HCT116 (cell line): ENCODE measurements around the gene FLT4. TPM values are rescaled to one million over a fixed set of nuclear protein-coding genes. Genes with fewer than 3 reads are reported as not detected.

Experiments
- ATAC-seq: fragments of 200-7000 bp; cut with Tn5 transposase; 2 replicates; pipeline ENCODE4 v1.9.1; 2020; ENCODE audit warnings: mild to moderate bottlenecking, moderate library complexity
- BruUV-seq: library from RNA; stranded (reverse); fragments of 400-500 nt; replicated peaks from 2 replicates; lab custom pipeline; 2021; lab: Mats Ljungman, UMichigan
- CTCF ChIA-PET: fragments of 300-600 bp; sonication (Branson Sonifier 250); formaldehyde crosslinking; loops from one replicate; lab custom pipeline; 2021; ENCODE audit warnings: antibody characterized with exemption; lab: Charles Lee
- POLR2A ChIA-PET: fragments of 300-600, 350-600 bp; sonication (Branson Sonifier 250); formaldehyde crosslinking; loops from one replicate; lab custom pipeline; 2021; ENCODE audit warnings: antibody characterized with exemption; lab: Charles Lee
- RAD21 ChIA-PET, 2 experiments: fragments of 300-600 bp; sonication (Branson Sonifier 250); formaldehyde crosslinking; loops; one replicate each; lab custom pipeline; 2023; ENCODE audit warnings: low total read pairs in 2 of 2; ENCODE audit not compliant: uncharacterized antibody in 2 of 2, unreplicated experiment in 2 of 2, low non-redundant PET in 1 of 2; lab: Charles Lee
- DNase-seq: peaks from one replicate; pipeline ENCODE4 v3.0.0-alpha.2; 2010; ENCODE audit warnings: low read depth, low spot score
- H2AFZ ChIP-seq: fragments of 200-600 bp; shearing (Covaris generic), sonication (generic); 2 replicates; pipeline ENCODE4 v1.6.1; 2017; ENCODE audit warnings: low read depth, mixed run types, mixed read lengths, antibody characterized with exemption, low read length; ENCODE audit not compliant: poor library complexity, severe bottlenecking
- H3K27ac ChIP-seq: 2 replicates; pipeline ENCODE4 v1.5.1; 2012; ENCODE audit warnings: low read depth, low read length
- H3K27me3 ChIP-seq: fragments of 200-600 bp; sonication (generic); 2 replicates; pipeline ENCODE4 v1.6.1; 2016; ENCODE audit warnings: mixed run types, low read length, mixed read lengths; ENCODE audit not compliant: insufficient read depth
- H3K36me3 ChIP-seq, 2 experiments: fragments of 200-500 bp in 1 of 2; fragments of 200-600 bp in 1 of 2; sonication (Bioruptor generic) in 1 of 2; sonication (generic) in 1 of 2; 2 replicates each; pipeline versions ENCODE4 v1.5.1 to v1.6.1; 2014 to 2016; ENCODE audit warnings: low read length in 2 of 2, inconsistent platforms in 1 of 2, mixed read lengths in 1 of 2, mixed run types in 1 of 2; ENCODE audit not compliant: insufficient read depth in 2 of 2, control insufficient read depth in 1 of 2
- H3K4me1 ChIP-seq, 2 experiments: fragments of 200-600 bp in 1 of 2; sonication (generic) in 1 of 2; 2 replicates each; pipeline versions ENCODE4 v1.5.1 to v1.6.1; 2012 to 2017; ENCODE audit warnings: low read length in 2 of 2, inconsistent platforms in 1 of 2, mild to moderate bottlenecking in 1 of 2, mixed read lengths in 1 of 2, mixed run types in 1 of 2, moderate library complexity in 1 of 2; ENCODE audit not compliant: insufficient read depth in 2 of 2, control insufficient read depth in 1 of 2
- H3K4me2 ChIP-seq: fragments of 200-600 bp; sonication (generic); 2 replicates; pipeline ENCODE4 v1.6.1; 2017; ENCODE audit warnings: mixed run types, low read length, mixed read lengths
- H3K4me3 ChIP-seq, 2 experiments: fragments of 200-600 bp in 1 of 2; sonication (generic) in 1 of 2; replicated peaks in 1 of 2; 2 replicates each; pipeline ENCODE4 v1.5.1; 2011 to 2016; ENCODE audit warnings: low read length in 2 of 2, control low read depth in 1 of 2, low read depth in 1 of 2, mild to moderate bottlenecking in 1 of 2, mixed read lengths in 1 of 2, mixed run types in 1 of 2
- H3K79me2 ChIP-seq: fragments of 200-600 bp; sonication (generic); 2 replicates; pipeline ENCODE4 v1.6.1; 2017; ENCODE audit warnings: mild to moderate bottlenecking, mixed run types, low read length, moderate library complexity, mixed read lengths; ENCODE audit not compliant: insufficient read depth
- H3K9ac ChIP-seq: fragments of 200-600 bp; sonication (generic); 2 replicates; pipeline ENCODE4 v1.6.1; 2016; ENCODE audit warnings: low read length, mixed read lengths
- H3K9me2 ChIP-seq: fragments of 200-600 bp; sonication (generic), shearing (Covaris generic); 2 replicates; pipeline ENCODE4 v1.6.1; 2017; ENCODE audit warnings: mixed run types, mild to moderate bottlenecking, moderate library complexity; ENCODE audit not compliant: insufficient read depth
- H3K9me3 ChIP-seq, 2 experiments: fragments of 200-500 bp in 1 of 2; fragments of 200-600 bp in 1 of 2; sonication (Bioruptor generic) in 1 of 2; sonication (generic) in 1 of 2; 2 replicates each; pipeline ENCODE4 v1.6.1; 2014 to 2017; ENCODE audit warnings: low read length in 2 of 2, mixed read lengths in 2 of 2, inconsistent platforms in 1 of 2, low read depth in 1 of 2, mild to moderate bottlenecking in 1 of 2, mixed run types in 1 of 2, moderate library complexity in 1 of 2; ENCODE audit not compliant: control insufficient read depth in 1 of 2, insufficient read depth in 1 of 2
- H4K20me1 ChIP-seq: fragments of 200-600 bp; sonication (generic), shearing (Covaris generic); 2 replicates; pipeline ENCODE4 v1.6.1; 2017; ENCODE audit warnings: mixed run types, mild to moderate bottlenecking, moderate library complexity; ENCODE audit not compliant: insufficient read depth
- EZH2phosphoT487 ChIP-seq: fragments of 200-600 bp; IDR thresholded peaks from 2 replicates; pipeline ENCODE4 v1.6.1; 2018; ENCODE audit warnings: antibody characterized with exemption, borderline replicate concordance
- FOSL1 ChIP-seq: IDR thresholded peaks from 2 replicates; pipeline ENCODE4 v1.6.1; 2012; ENCODE audit warnings: low read depth
- POLR2A ChIP-seq: IDR thresholded peaks from 2 replicates; pipeline ENCODE4 v1.7.0; 2011; ENCODE audit warnings: borderline replicate concordance; ENCODE audit not compliant: insufficient read depth, insufficient read length; ENCODE audit errors: extremely low read depth
- POLR2AphosphoS5 ChIP-seq: IDR thresholded peaks from 2 replicates; pipeline ENCODE4 v1.6.1; 2011; ENCODE audit warnings: mild to moderate bottlenecking, low read depth, low read length, moderate library complexity
- RAD21 ChIP-seq: IDR thresholded peaks from 2 replicates; pipeline ENCODE4 v1.6.1; 2012; ENCODE audit warnings: low read depth, mild to moderate bottlenecking
- REST ChIP-seq: IDR thresholded peaks from 2 replicates; pipeline ENCODE4 v1.6.1; 2012; ENCODE audit warnings: low read depth
- SIN3A ChIP-seq: IDR thresholded peaks from 2 replicates; pipeline ENCODE4 v1.6.1; 2012; ENCODE audit warnings: low read depth
- intact Hi-C: fragments of 100-400 bp; cut with micrococcal nuclease; formaldehyde crosslinking; loops from 2 replicates; pipeline ENCODE4 v1.10.0; 2022
- total RNA-seq: library from RNA; stranded (reverse); gene quantifications from one replicate; pipeline ENCODE4 v1.2.1, GENCODE V29; 2021; ENCODE audit not compliant: unreplicated experiment

FLT4 gene
- total RNA-seq, 1 experiment from 2014 or later: 0.17 TPM

- no peaks in the 10 kb centered on the region for H4K20me1 ChIP-seq
- no peaks in the 10 kb centered on the region for H3K4me1 ChIP-seq
- RAD21 ChIA-PET: no interaction called here
- no peak for DNase-seq
- H3K36me3 ChIP-seq: no peaks in the 10 kb centered on the region
- H3K9me3 ChIP-seq: no peaks in the 10 kb centered on the region
- no peak for ATAC-seq
- TF ChIP-seq RAD21: no peak
- no peak for TF ChIP-seq FOSL1
- no peak for TF ChIP-seq EZH2phosphoT487
- TF ChIP-seq POLR2A: no peak
- no peak for TF ChIP-seq POLR2AphosphoS5
- TF ChIP-seq REST: no peak
- no peak for TF ChIP-seq SIN3A
- TF ChIP-seq, all 23 proteins: peak for 0
- intact Hi-C loops: no loop called here
- Histone ChIP-seq H3K9ac (no peak overlapping the region), H3K27ac (no peak overlapping the region), H2AFZ (no peak overlapping the region), H3K79me2 (no peaks in the 10 kb centered on the region), H3K4me2 (no peak overlapping the region), H3K27me3 (peaks cover 5% of the 10 kb centered on the region; the same call in 1 of the 2 replicates), H3K4me3 (no peak overlapping the region), H3K9me2 (no peaks in the 10 kb centered on the region)
- ChIA-PET POLR2A (no interaction called here), CTCF (no interaction called here)
- BruUV-seq: no TSS peak
These were observed 34.0 kb upstream of the FLT4 start for GRCh38 chr5:180683220-180683922.
